ENCODE data around the gene TFAP2B.

The TFAP2B gene

GRCh38 chr6:50848989-50849795 lies 30.5 kb downstream of the TFAP2B start:
- DNase-seq (ENCODE audit: low read depth in 2 of 2) = no peak

- DNase-seq (ENCODE audit: low read depth in 2 of 2) = no peak
Observed at GRCh38 chr6:50849796-50850180, 31.1 kb downstream of the TFAP2B start.

GRCh38 chr6:50850223-50851048 lies 31.8 kb downstream of the TFAP2B start:
- DNase-seq (ENCODE audit: low read depth in 2 of 2) = no peak

GRCh38 chr6:50851049-50851845 lies 32.6 kb downstream of the TFAP2B start:
- DNase-seq (ENCODE audit: low read depth in 2 of 2) = no peak

GRCh38 chr6:50853939-50854338 lies 35.3 kb downstream of the TFAP2B start:
- DNase-seq (ENCODE audit: low read depth in 2 of 2) = no peak

- no peak for DNase-seq (ENCODE audit: low read depth in 2 of 2)
Observed at GRCh38 chr6:50861692-50862091, 43.0 kb downstream of the TFAP2B start.

- DNase-seq (ENCODE audit: low read depth in 2 of 2) = no peak
Observed at GRCh38 chr6:50862176-50862575, 43.5 kb downstream of the TFAP2B start.

- DNase-seq (ENCODE audit: low read depth in 2 of 2) = no peak
Observed at GRCh38 chr6:50864601-50865000, 45.9 kb downstream of the TFAP2B start.

- no peak for DNase-seq (ENCODE audit: low read depth in 2 of 2)
Observed at GRCh38 chr6:50868466-50868865, 49.8 kb downstream of the TFAP2B start.

- DNase-seq (ENCODE audit: low read depth in 2 of 2) = no peak
Observed at GRCh38 chr6:50873167-50873566, 54.5 kb downstream of the TFAP2B start.

GRCh38 chr6:50884364-50884763 lies 65.7 kb downstream of the TFAP2B start:
- no peak for DNase-seq (ENCODE audit: low read depth in 2 of 2)

- DNase-seq (ENCODE audit: low read depth in 2 of 2) = no peak
Observed at GRCh38 chr6:50887112-50887511, 68.4 kb downstream of the TFAP2B start.

GRCh38 chr6:50889497-50889896 lies 70.8 kb downstream of the TFAP2B start:
- DNase-seq (ENCODE audit: low read depth in 2 of 2) = no peak

- no peak for DNase-seq (ENCODE audit: low read depth in 2 of 2)
Observed at GRCh38 chr6:50889935-50890334, 71.3 kb downstream of the TFAP2B start.

- DNase-seq (ENCODE audit: low read depth in 2 of 2) = no peak
Observed at GRCh38 chr6:50890579-50890978, 71.9 kb downstream of the TFAP2B start.

- no peak for DNase-seq (ENCODE audit: low read depth in 2 of 2)
Observed at GRCh38 chr6:50891290-50891689, 72.6 kb downstream of the TFAP2B start.

Data from fibroblast of skin of left quadriceps (primary cell).